GM12892 (cell line): Measurements from ENCODE around the gene SECTM1.

Experiments
- POLR2A ChIP-seq: IDR thresholded peaks from 2 replicates; pipeline ENCODE4 v1.6.1; 2011; ENCODE audit warnings: low read depth, low read length, control low read depth
- POLR2AphosphoS5 ChIP-seq: IDR thresholded peaks from 2 replicates; pipeline ENCODE4 v1.6.1; 2011; ENCODE audit warnings: low read depth, low read length, control low read depth
- TAF1 ChIP-seq: IDR thresholded peaks from 2 replicates; pipeline ENCODE4 v1.6.1; 2011; ENCODE audit warnings: low read depth, mild to moderate bottlenecking, control low read depth, low read length, borderline replicate concordance

GRCh38 chr17:82373731-82374625, 40.4 kb upstream of the SECTM1 start:
- TF ChIP-seq POLR2AphosphoS5: no peak
- no peak for TF ChIP-seq POLR2A
- no peak for TF ChIP-seq TAF1
